ENCODE data around the gene ATP8A2. TPM values are rescaled to one million over a fixed set of nuclear protein-coding genes. Genes with fewer than 3 reads are reported as not detected.

Gene ATP8A2
- total and polyA plus RNA-seq, 9 of the 15 experiments (the other 6 are each of a cell fraction or from before 2014, with no cell fraction given), result under 0.01 to 0.33 (median 0.06) TPM; not detected in 4

- TF ChIP-seq, protein P1, sequence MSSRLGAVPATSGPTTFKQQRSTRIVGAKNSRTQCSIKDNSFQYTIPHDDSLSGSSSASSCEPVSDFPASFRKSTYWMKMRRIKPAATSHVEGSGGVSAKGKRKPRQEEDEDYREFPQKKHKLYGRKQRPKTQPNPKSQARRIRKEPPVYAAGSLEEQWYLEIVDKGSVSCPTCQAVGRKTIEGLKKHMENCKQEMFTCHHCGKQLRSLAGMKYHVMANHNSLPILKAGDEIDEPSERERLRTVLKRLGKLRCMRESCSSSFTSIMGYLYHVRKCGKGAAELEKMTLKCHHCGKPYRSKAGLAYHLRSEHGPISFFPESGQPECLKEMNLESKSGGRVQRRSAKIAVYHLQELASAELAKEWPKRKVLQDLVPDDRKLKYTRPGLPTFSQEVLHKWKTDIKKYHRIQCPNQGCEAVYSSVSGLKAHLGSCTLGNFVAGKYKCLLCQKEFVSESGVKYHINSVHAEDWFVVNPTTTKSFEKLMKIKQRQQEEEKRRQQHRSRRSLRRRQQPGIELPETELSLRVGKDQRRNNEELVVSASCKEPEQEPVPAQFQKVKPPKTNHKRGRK (tag; IDR thresholded peaks at IDR 0.05), result no peak
- peak; percentile 82 for TF ChIP-seq NFE2L1 (tag; IDR thresholded peaks at IDR 0.05; ENCODE audit: borderline replicate concordance, low read depth)
- peak; percentile 85 to 95 for TF ChIP-seq E2F6 (IDR thresholded peaks at IDR 0.05; ENCODE audit: borderline replicate concordance in 1 of 2, extremely low read depth in 1 of 2, insufficient read depth in 1 of 2, insufficient read length in 1 of 2, low read depth in 1 of 2, low read length in 1 of 2, poor library complexity in 1 of 2, severe bottlenecking in 1 of 2)
- peak; percentile 68 for TF ChIP-seq SMARCE1 (IDR thresholded peaks at IDR 0.05)
- TF ChIP-seq ZNF584 (CRISPR knock-in tag; IDR thresholded peaks at IDR 0.05; ENCODE audit: low read depth), result no peak
- no peak; a peak in 1 of 4 replicates for TF ChIP-seq RCOR1 (IDR thresholded peaks at IDR 0.05; ENCODE audit: borderline replicate concordance in 1 of 2, low read depth in 2 of 2, low read length in 2 of 2)
- TF ChIP-seq, protein P2, sequence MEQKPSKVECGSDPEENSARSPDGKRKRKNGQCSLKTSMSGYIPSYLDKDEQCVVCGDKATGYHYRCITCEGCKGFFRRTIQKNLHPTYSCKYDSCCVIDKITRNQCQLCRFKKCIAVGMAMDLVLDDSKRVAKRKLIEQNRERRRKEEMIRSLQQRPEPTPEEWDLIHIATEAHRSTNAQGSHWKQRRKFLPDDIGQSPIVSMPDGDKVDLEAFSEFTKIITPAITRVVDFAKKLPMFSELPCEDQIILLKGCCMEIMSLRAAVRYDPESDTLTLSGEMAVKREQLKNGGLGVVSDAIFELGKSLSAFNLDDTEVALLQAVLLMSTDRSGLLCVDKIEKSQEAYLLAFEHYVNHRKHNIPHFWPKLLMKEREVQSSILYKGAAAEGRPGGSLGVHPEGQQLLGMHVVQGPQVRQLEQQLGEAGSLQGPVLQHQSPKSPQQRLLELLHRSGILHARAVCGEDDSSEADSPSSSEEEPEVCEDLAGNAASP (IDR thresholded peaks at IDR 0.05), result no peak
- TF ChIP-seq CHD2 (IDR thresholded peaks at IDR 0.05; ENCODE audit: low read depth, low read length), result no peak
- no peak for TF ChIP-seq IFI16 (CRISPR knock-in tag; IDR thresholded peaks at IDR 0.05)
- peak; percentile 65; the same call in 1 of the 2 replicates for TF ChIP-seq ZNF583 (CRISPR knock-in tag; IDR thresholded peaks at IDR 0.05)
- TF ChIP-seq HSF4 (CRISPR knock-in tag; IDR thresholded peaks at IDR 0.05; ENCODE audit: borderline replicate concordance), result no peak
- no peak for TF ChIP-seq MCM5 (IDR thresholded peaks at IDR 0.05; ENCODE audit: low read depth)
- TF ChIP-seq MTA2 (IDR thresholded peaks at IDR 0.05; ENCODE audit: low read depth), result no peak
- TF ChIP-seq SNIP1 (IDR thresholded peaks at IDR 0.05; ENCODE audit: low read depth), result no peak
- TF ChIP-seq HDAC2 (IDR thresholded peaks at IDR 0.05), result peak; percentile 69
- no peak for TF ChIP-seq E2F4 (CRISPR knock-in tag; IDR thresholded peaks at IDR 0.05; ENCODE audit: low read depth)
- TF ChIP-seq, protein P3, sequence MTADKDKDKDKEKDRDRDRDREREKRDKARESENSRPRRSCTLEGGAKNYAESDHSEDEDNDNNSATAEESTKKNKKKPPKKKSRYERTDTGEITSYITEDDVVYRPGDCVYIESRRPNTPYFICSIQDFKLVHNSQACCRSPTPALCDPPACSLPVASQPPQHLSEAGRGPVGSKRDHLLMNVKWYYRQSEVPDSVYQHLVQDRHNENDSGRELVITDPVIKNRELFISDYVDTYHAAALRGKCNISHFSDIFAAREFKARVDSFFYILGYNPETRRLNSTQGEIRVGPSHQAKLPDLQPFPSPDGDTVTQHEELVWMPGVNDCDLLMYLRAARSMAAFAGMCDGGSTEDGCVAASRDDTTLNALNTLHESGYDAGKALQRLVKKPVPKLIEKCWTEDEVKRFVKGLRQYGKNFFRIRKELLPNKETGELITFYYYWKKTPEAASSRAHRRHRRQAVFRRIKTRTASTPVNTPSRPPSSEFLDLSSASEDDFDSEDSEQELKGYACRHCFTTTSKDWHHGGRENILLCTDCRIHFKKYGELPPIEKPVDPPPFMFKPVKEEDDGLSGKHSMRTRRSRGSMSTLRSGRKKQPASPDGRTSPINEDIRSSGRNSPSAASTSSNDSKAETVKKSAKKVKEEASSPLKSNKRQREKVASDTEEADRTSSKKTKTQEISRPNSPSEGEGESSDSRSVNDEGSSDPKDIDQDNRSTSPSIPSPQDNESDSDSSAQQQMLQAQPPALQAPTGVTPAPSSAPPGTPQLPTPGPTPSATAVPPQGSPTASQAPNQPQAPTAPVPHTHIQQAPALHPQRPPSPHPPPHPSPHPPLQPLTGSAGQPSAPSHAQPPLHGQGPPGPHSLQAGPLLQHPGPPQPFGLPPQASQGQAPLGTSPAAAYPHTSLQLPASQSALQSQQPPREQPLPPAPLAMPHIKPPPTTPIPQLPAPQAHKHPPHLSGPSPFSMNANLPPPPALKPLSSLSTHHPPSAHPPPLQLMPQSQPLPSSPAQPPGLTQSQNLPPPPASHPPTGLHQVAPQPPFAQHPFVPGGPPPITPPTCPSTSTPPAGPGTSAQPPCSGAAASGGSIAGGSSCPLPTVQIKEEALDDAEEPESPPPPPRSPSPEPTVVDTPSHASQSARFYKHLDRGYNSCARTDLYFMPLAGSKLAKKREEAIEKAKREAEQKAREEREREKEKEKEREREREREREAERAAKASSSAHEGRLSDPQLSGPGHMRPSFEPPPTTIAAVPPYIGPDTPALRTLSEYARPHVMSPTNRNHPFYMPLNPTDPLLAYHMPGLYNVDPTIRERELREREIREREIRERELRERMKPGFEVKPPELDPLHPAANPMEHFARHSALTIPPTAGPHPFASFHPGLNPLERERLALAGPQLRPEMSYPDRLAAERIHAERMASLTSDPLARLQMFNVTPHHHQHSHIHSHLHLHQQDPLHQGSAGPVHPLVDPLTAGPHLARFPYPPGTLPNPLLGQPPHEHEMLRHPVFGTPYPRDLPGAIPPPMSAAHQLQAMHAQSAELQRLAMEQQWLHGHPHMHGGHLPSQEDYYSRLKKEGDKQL (CRISPR knock-in tag; IDR thresholded peaks at IDR 0.05; ENCODE audit: borderline replicate concordance), result no peak
- peak; percentile 17; the same call in 1 of the 2 replicates for TF ChIP-seq ATF7 (IDR thresholded peaks at IDR 0.05)
- TF ChIP-seq ZNF224 (CRISPR knock-in tag; IDR thresholded peaks at IDR 0.05), result no peak
Measured at GRCh38 chr13:25380082-25380481, 8.3 kb downstream of the ATP8A2 start (continued).

All from K562 (cell line).